Neural cell (in vitro differentiated cells): Measurements from ENCODE around the gene SMTNL1.
A peak's percentile ranks its signal among the peaks of the same experiment; 100 is the strongest.

ENCODE experiments used
- CTCF ChIP-seq: fragments of 450-650 bp; IDR thresholded peaks from 2 replicates; pipeline ENCODE4 v1.5.1; 2014; ENCODE audit warnings: antibody characterized with exemption, mild to moderate bottlenecking, moderate library complexity; ENCODE audit not compliant: poor library complexity, severe bottlenecking
- EP300 ChIP-seq: fragments of 450-650 bp; conservative IDR thresholded peaks from 2 replicates; pipeline ENCODE4 v1.6.1; 2014; ENCODE audit warnings: antibody characterized with exemption, mild to moderate bottlenecking, moderate library complexity; ENCODE audit not compliant: poor library complexity, severe bottlenecking
- EZH2 ChIP-seq: fragments of 200-600, 300-800 bp; shearing (Covaris generic), sonication (generic); IDR thresholded peaks from 2 replicates; pipeline ENCODE4 v1.6.1; 2014; ENCODE audit warnings: antibody characterized with exemption, low read length, borderline replicate concordance, mild to moderate bottlenecking; ENCODE audit not compliant: insufficient read depth, poor library complexity, severe bottlenecking
- MXI1 ChIP-seq: fragments of 450-650 bp; conservative IDR thresholded peaks from 2 replicates; pipeline ENCODE4 v1.6.1; 2014; ENCODE audit warnings: antibody characterized with exemption, mild to moderate bottlenecking; ENCODE audit not compliant: poor library complexity, severe bottlenecking
- SMC3 ChIP-seq: fragments of 450-650 bp; conservative IDR thresholded peaks from 2 replicates; pipeline ENCODE4 v1.6.1; 2014; ENCODE audit warnings: antibody characterized with exemption, mild to moderate bottlenecking, moderate library complexity; ENCODE audit not compliant: poor library complexity

GRCh38 chr11:57515332-57516060, 21.9 kb upstream of the SMTNL1 start, which contains the start of gene SLC43A1:
- TF ChIP-seq EP300, result no peak
- no peak for TF ChIP-seq CTCF
- TF ChIP-seq SMC3, result peak; percentile 10
- peak; percentile 13 for TF ChIP-seq EZH2
- TF ChIP-seq MXI1, result no peak
